CD4-positive, alpha-beta memory T cell (primary cell): ENCODE data around the gene CYB5R4. TPM values are rescaled to one million over a fixed set of nuclear protein-coding genes. Genes with fewer than 3 reads are reported as not detected.
A peak's percentile ranks its signal among the peaks of the same experiment; 100 is the strongest.

Experiments
- CTCF ChIA-PET: fragments of 350-600 bp; sonication (Branson Sonifier 250); formaldehyde crosslinking; loops from one replicate; lab custom pipeline; 2021; ENCODE audit warnings: inconsistent platforms; ENCODE audit not compliant: partially characterized antibody; lab: Charles Lee
- POLR2A ChIA-PET: fragments of 350-600 bp; sonication (Branson Sonifier 250); formaldehyde crosslinking; loops from one replicate; lab custom pipeline; 2021; ENCODE audit not compliant: partially characterized antibody; lab: Charles Lee
- DNase-seq, 5 donors: peaks; one replicate each; pipeline versions ENCODE4 v3.0.0 to v3.0.0-alpha.2; 2020 to 2022; ENCODE audit warnings: mixed read lengths in 1 of 5
- H3K27ac ChIP-seq: one replicate; pipeline ENCODE4 v1.7.0; 2013; ENCODE audit warnings: low read depth, low read length
- H3K27me3 ChIP-seq: 2 replicates; pipeline ENCODE4 v1.7.0; 2013; ENCODE audit warnings: mild to moderate bottlenecking, low read length, moderate library complexity; ENCODE audit not compliant: insufficient read depth
- H3K36me3 ChIP-seq: 2 replicates; pipeline ENCODE4 v1.7.0; 2013; ENCODE audit warnings: mild to moderate bottlenecking, low read length, moderate library complexity; ENCODE audit not compliant: insufficient read depth
- H3K4me1 ChIP-seq: 2 replicates; pipeline ENCODE4 v1.7.0; 2013; ENCODE audit warnings: mild to moderate bottlenecking, low read length, moderate library complexity; ENCODE audit not compliant: insufficient read depth
- H3K4me3 ChIP-seq, 2 donors: one replicate each; pipeline ENCODE4 v1.7.0; 2013; ENCODE audit warnings: low read length in 2 of 2, mild to moderate bottlenecking in 1 of 2
- H3K9me3 ChIP-seq, 2 donors: one replicate each; pipeline ENCODE4 v1.7.0; 2013; ENCODE audit warnings: low read length in 2 of 2, control low read depth in 1 of 2; ENCODE audit not compliant: control insufficient read depth in 1 of 2
- H3K27ac Mint-ChIP-seq, 7 donors: one replicate each; pipeline ENCODE4 v1.8.0; 2020 to 2021; ENCODE audit warnings: mixed read lengths in 7 of 7, mild to moderate bottlenecking in 6 of 7, inconsistent platforms in 3 of 7, moderate library complexity in 3 of 7
- H3K27me3 Mint-ChIP-seq, 2 donors: one replicate each; pipeline ENCODE4 v1.8.0; 2020 to 2021; ENCODE audit warnings: mixed read lengths in 2 of 2
- H3K36me3 Mint-ChIP-seq, 2 donors: one replicate each; pipeline ENCODE4 v1.8.0; 2020 to 2021; ENCODE audit warnings: mixed read lengths in 2 of 2, inconsistent platforms in 1 of 2, mild to moderate bottlenecking in 1 of 2
- H3K4me1 Mint-ChIP-seq, 4 donors: one replicate each; pipeline ENCODE4 v1.8.0; 2020 to 2021; ENCODE audit warnings: mixed read lengths in 4 of 4, mild to moderate bottlenecking in 1 of 4
- H3K4me3 Mint-ChIP-seq, 8 donors: one replicate each; pipeline ENCODE4 v1.8.0; 2020 to 2021; ENCODE audit warnings: mixed read lengths in 8 of 8, mild to moderate bottlenecking in 7 of 8, moderate library complexity in 6 of 8, inconsistent platforms in 3 of 8
- H3K9me3 Mint-ChIP-seq, 8 donors: one replicate each; pipeline ENCODE4 v1.8.0; 2020 to 2021; ENCODE audit warnings: mixed read lengths in 8 of 8, mild to moderate bottlenecking in 5 of 8, inconsistent platforms in 3 of 8, moderate library complexity in 1 of 8
- intact Hi-C: fragments of 100-400 bp; cut with micrococcal nuclease; formaldehyde crosslinking; loops from one replicate; pipeline ENCODE4 v1.15.1; 2023
- polyA plus RNA-seq, 2 donors: library from polyadenylated mRNA; unstranded; fragments of 300-500 nt; fragmentation: Illumina TruSeq; gene quantifications; one replicate each; pipeline ENCODE4 v1.2.3, GENCODE V29; 2021
- total RNA-seq, 2 experiments: library from RNA; stranded (reverse); gene quantifications; one replicate each; pipeline ENCODE4 v1.2.3, GENCODE V29; 2021

Gene CYB5R4
- total and polyA plus RNA-seq, 4 experiments from 2014 or later = 24.0 to 45.2 (median 29.1) TPM

GRCh38 chr6:83867043-83867442 is 7.6 kb downstream of the CYB5R4 start:
- Mint-ChIP-seq H3K36me3 (peaks cover 60 to 62% of the 10 kb centered on the region in 2 donors), H3K27me3 (no peaks in the 10 kb centered on the region), H3K4me3 (no peak overlapping the region), H3K27ac (no peak overlapping the region), H3K4me1 (peaks cover 16 to 28% (median 16%) of the 10 kb centered on the region in 4 donors), H3K9me3 (peaks cover 5 to 15% (median 9%) of the 10 kb centered on the region in 8 donors)
- Histone ChIP-seq H3K4me3 (no peak overlapping the region), H3K4me1 (no peaks in the 10 kb centered on the region), H3K9me3 (no peaks in the 10 kb centered on the region), H3K27ac (no peak overlapping the region), H3K36me3 (peaks cover 18% of the 10 kb centered on the region), H3K27me3 (no peaks in the 10 kb centered on the region)
- intact Hi-C loops = no loop called here
- ChIA-PET POLR2A (no interaction called here), CTCF (no interaction called here)
- no peak for DNase-seq

- Histone ChIP-seq H3K4me1 (peaks cover 2% of the 10 kb centered on the region), H3K27me3 (no peaks in the 10 kb centered on the region), H3K4me3 (no peak overlapping the region), H3K9me3 (no peaks in the 10 kb centered on the region), H3K36me3 (peaks cover 18% of the 10 kb centered on the region), H3K27ac (no peak overlapping the region)
- DNase-seq = peak in 1 of 5 donors; percentile 11
- intact Hi-C loops = no loop called here
- peaks cover 59 to 66% of the 10 kb centered on the region in 2 donors for H3K36me3 Mint-ChIP-seq
- H3K4me3 Mint-ChIP-seq = no peak overlapping the region
- peaks cover 5 to 15% (median 9%) of the 10 kb centered on the region in 8 donors for H3K9me3 Mint-ChIP-seq
- no peaks in the 10 kb centered on the region for H3K27me3 Mint-ChIP-seq
- peaks cover 15 to 29% (median 15%) of the 10 kb centered on the region in 4 donors for H3K4me1 Mint-ChIP-seq
- CTCF ChIA-PET = no interaction called here
- POLR2A ChIA-PET = no interaction called here
- no peak overlapping the region for H3K27ac Mint-ChIP-seq
Measured at GRCh38 chr6:83867527-83868161, 8.2 kb downstream of the CYB5R4 start.

- Histone ChIP-seq H3K4me3 (no peak overlapping the region), H3K27ac (no peak overlapping the region), H3K27me3 (no peaks in the 10 kb centered on the region), H3K4me1 (peaks cover 12% of the 10 kb centered on the region), H3K9me3 (no peaks in the 10 kb centered on the region), H3K36me3 (peaks cover 18% of the 10 kb centered on the region)
- Mint-ChIP-seq H3K27me3 (no peaks in the 10 kb centered on the region), H3K4me3 (no peak overlapping the region), H3K9me3 (peaks cover 5 to 15% (median 9%) of the 10 kb centered on the region in 8 donors), H3K36me3 (peaks cover 62 to 67% of the 10 kb centered on the region in 2 donors), H3K27ac (no peak overlapping the region), H3K4me1 (peaks cover 18 to 33% (median 18%) of the 10 kb centered on the region in 4 donors)
- CTCF ChIA-PET = no interaction called here
- DNase-seq = no peak
- POLR2A ChIA-PET = no interaction called here
- intact Hi-C loops = no loop called here
Measured at GRCh38 chr6:83868639-83869038, 9.2 kb downstream of the CYB5R4 start.

GRCh38 chr6:83870649-83871048 is 11.2 kb downstream of the CYB5R4 start:
- DNase-seq = no peak
- no peaks in the 10 kb centered on the region for H3K27me3 ChIP-seq
- Mint-ChIP-seq H3K27ac (no peak overlapping the region), H3K36me3 (peaks cover 45 to 50% of the 10 kb centered on the region in 2 donors), H3K4me3 (no peak overlapping the region), H3K9me3 (peaks cover 5 to 15% (median 9%) of the 10 kb centered on the region in 8 donors), H3K4me1 (peaks cover 22 to 40% (median 25%) of the 10 kb centered on the region in 4 donors), H3K27me3 (no peaks in the 10 kb centered on the region)
- H3K36me3 ChIP-seq = peaks cover 12% of the 10 kb centered on the region
- no peak overlapping the region for H3K4me3 ChIP-seq
- POLR2A ChIA-PET = no interaction called here
- H3K4me1 ChIP-seq = peaks cover 14% of the 10 kb centered on the region
- no peak overlapping the region for H3K27ac ChIP-seq
- intact Hi-C loops = no loop called here
- H3K9me3 ChIP-seq = no peaks in the 10 kb centered on the region
- CTCF ChIA-PET = no interaction called here

GRCh38 chr6:83872386-83873118 is 13.1 kb downstream of the CYB5R4 start:
- H3K4me1 ChIP-seq = peaks cover 14% of the 10 kb centered on the region
- peaks cover 24 to 50% (median 31%) of the 10 kb centered on the region in 4 donors for H3K4me1 Mint-ChIP-seq
- peak overlapping the region in 2 of 7 donors; percentile 37 to 48 for H3K27ac Mint-ChIP-seq
- peaks cover 27 to 34% of the 10 kb centered on the region in 2 donors for H3K36me3 Mint-ChIP-seq
- no peak overlapping the region for H3K27ac ChIP-seq
- peaks cover 2% of the 10 kb centered on the region for H3K36me3 ChIP-seq
- POLR2A ChIA-PET = no interaction called here
- DNase-seq = no peak
- H3K27me3 ChIP-seq = no peaks in the 10 kb centered on the region
- no peaks in the 10 kb centered on the region for H3K27me3 Mint-ChIP-seq
- H3K9me3 ChIP-seq = no peaks in the 10 kb centered on the region
- CTCF ChIA-PET = interaction anchor here (0.7 kb wide), 1 partner anchor 1602 kb away, joined by 3 read pairs; no protein-coding TSS in a partner anchor
- peak overlapping the region in 2 of 8 donors; percentile 9 to 15 for H3K4me3 Mint-ChIP-seq
- H3K4me3 ChIP-seq = no peak overlapping the region
- peaks cover 0 to 5% (median 1%) of the 10 kb centered on the region in 8 donors for H3K9me3 Mint-ChIP-seq
- intact Hi-C loops = no loop called here

GRCh38 chr6:83873869-83874268 is 14.4 kb downstream of the CYB5R4 start:
- no peaks in the 10 kb centered on the region for H3K27me3 ChIP-seq
- no peaks in the 10 kb centered on the region for H3K9me3 Mint-ChIP-seq
- peak overlapping the region in 4 of 8 donors; percentile 9 to 42 (median 11) for H3K4me3 Mint-ChIP-seq
- peaks cover 19% of the 10 kb centered on the region for H3K4me1 ChIP-seq
- H3K27ac Mint-ChIP-seq = peak overlapping the region in 2 of 7 donors; percentile 1 to 37
- intact Hi-C loops = no loop called here
- no peaks in the 10 kb centered on the region for H3K9me3 ChIP-seq
- no peak for DNase-seq
- peaks cover 14 to 22% of the 10 kb centered on the region in 2 donors for H3K36me3 Mint-ChIP-seq
- CTCF ChIA-PET = interaction anchor here (0.5 kb wide), 1 partner anchor 128 kb away, joined by 3 read pairs; no protein-coding TSS in a partner anchor
- no peak overlapping the region for H3K27ac ChIP-seq
- H3K4me3 ChIP-seq = no peak overlapping the region
- peaks cover 31 to 55% (median 38%) of the 10 kb centered on the region in 4 donors for H3K4me1 Mint-ChIP-seq
- POLR2A ChIA-PET = no interaction called here
- no peaks in the 10 kb centered on the region for H3K27me3 Mint-ChIP-seq
- H3K36me3 ChIP-seq = no peaks in the 10 kb centered on the region

- Mint-ChIP-seq H3K9me3 (no peaks in the 10 kb centered on the region), H3K4me3 (no peak overlapping the region), H3K27ac (peak overlapping the region in 2 of 7 donors; percentile 18 to 30), H3K4me1 (peaks cover 38 to 61% (median 51%) of the 10 kb centered on the region in 4 donors), H3K36me3 (peaks cover 5 to 14% of the 10 kb centered on the region in 2 donors), H3K27me3 (no peaks in the 10 kb centered on the region)
- Histone ChIP-seq H3K4me1 (peaks cover 26% of the 10 kb centered on the region), H3K27ac (no peak overlapping the region), H3K4me3 (no peak overlapping the region), H3K36me3 (no peaks in the 10 kb centered on the region), H3K27me3 (no peaks in the 10 kb centered on the region), H3K9me3 (no peaks in the 10 kb centered on the region)
- intact Hi-C loops = no loop called here
- POLR2A ChIA-PET = no interaction called here
- no peak for DNase-seq
- CTCF ChIA-PET = interaction anchor here (1.0 kb wide), 2 partner anchors 16 to 345 kb away, joined by 3 read pairs; partner anchors contain the start of gene CYB5R4
Measured at GRCh38 chr6:83875843-83876242, 16.4 kb downstream of the CYB5R4 start.
